ENCODE data around the gene ADAM12.

The ADAM12 gene

GRCh38 chr10:126270111-126270510 is 118.2 kb downstream of the ADAM12 start:
- DNase-seq, result peak; percentile 75 to 86
- Histone ChIP-seq H3K4me2 (ENCODE audit: low read length) (no peak overlapping the region), H3K4ac (ENCODE audit: low read depth, low read length) (no peak overlapping the region), H3K14ac (ENCODE audit: low read length) (no peak overlapping the region), H2BK12ac (ENCODE audit: low read length) (no peak overlapping the region), H4K91ac (ENCODE audit: low read depth, low read length) (no peak overlapping the region), H3K9me3 (ENCODE audit: insufficient read depth, low read depth, low read length) (peaks cover 4% of the 10 kb centered on the region), H2AK5ac (ENCODE audit: low read length) (no peak overlapping the region), H3K27ac (ENCODE audit: low read depth, low read length) (no peak overlapping the region), H4K12ac (ENCODE audit: low read depth, low read length) (no peak overlapping the region), H3K36me3 (ENCODE audit: control insufficient read depth in 1 of 2, insufficient read depth in 2 of 2, low read length in 2 of 2) (no peaks in the 10 kb centered on the region), H2BK5ac (ENCODE audit: low read depth, low read length, poor library complexity) (no peak overlapping the region), H3K4me1 (ENCODE audit: control insufficient read depth in 1 of 2, insufficient read depth in 2 of 2, low read length in 2 of 2) (no peaks in the 10 kb centered on the region), H4K8ac (ENCODE audit: low read depth, low read length) (no peak overlapping the region), H3K18ac (ENCODE audit: low read length) (no peak overlapping the region), H3K79me2 (ENCODE audit: control insufficient read depth, insufficient read depth, low read length, poor library complexity) (no peaks in the 10 kb centered on the region), H3K9ac (ENCODE audit: low read length) (no peak overlapping the region), H3K23ac (ENCODE audit: low read length) (no peak overlapping the region), H3K4me3 (ENCODE audit: low read depth, low read length) (no peak overlapping the region), H2BK120ac (ENCODE audit: insufficient read depth, low read length, poor library complexity) (no peak overlapping the region), H3K79me1 (ENCODE audit: low read length) (no peaks in the 10 kb centered on the region), H2AFZ (ENCODE audit: insufficient read depth, low read length, poor library complexity) (no peak overlapping the region), H3K27me3 (ENCODE audit: insufficient read depth, low read length) (no peaks in the 10 kb centered on the region)
- no CpG with 5 or more reads among the region's 5 CpGs for WGBS (ENCODE audit: extremely low coverage, insufficient coverage, insufficient read length)

- Histone ChIP-seq H2BK120ac (ENCODE audit: insufficient read depth, low read length, poor library complexity) (no peak overlapping the region), H3K36me3 (ENCODE audit: control insufficient read depth in 1 of 2, insufficient read depth in 2 of 2, low read length in 2 of 2) (no peaks in the 10 kb centered on the region)
- 100% methylated on average over 1 of the region's 12 CpGs for WGBS (ENCODE audit: extremely low coverage, insufficient coverage, insufficient read length)
These were observed 120.0 kb downstream of the ADAM12 start for GRCh38 chr10:126268013-126268920.

DNA sequence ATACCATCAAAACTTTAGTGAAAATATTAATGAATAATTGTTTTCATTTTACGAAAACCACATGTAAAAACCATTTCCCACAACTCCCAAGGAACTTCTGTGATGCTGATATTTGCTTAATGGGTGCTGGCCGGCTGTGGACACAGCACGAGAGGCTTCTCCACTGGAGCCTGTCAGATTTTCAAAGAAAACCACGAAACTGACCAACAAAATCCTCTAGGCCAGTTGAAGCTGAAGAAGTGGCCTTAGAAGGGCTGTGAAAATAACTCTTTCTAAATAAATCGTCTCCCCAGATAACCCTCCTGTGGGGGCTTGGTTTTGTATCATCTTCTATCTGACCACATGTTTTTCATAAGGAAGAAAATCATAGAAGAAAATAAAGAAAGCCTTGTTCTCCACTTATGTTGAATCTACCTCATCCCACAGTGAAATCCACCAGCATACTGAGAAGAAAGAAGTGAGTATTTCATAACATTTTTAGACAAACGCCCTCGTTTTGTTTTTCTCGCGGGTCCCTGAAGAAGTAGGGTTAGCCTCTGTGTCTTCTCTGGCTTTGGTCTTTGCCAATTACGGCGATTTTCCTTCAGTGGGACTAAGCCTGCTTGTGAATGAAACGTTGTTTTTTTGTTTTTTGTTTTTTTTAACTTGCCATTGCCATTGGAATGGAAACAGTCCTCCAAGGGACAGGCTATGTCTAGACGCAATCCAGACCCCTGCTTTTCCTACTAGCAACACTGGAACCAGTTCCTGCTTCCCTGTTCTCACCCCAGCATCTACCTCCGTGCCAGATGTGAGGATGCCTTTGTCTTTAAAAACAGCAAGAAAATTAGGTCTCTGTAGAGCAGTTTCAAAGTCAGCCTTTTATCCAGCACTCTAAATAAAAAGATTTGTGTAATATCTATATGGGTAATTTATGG is 123.9 kb downstream of the ADAM12 start:
- no peaks in the 10 kb centered on the region for H3K79me2 ChIP-seq (ENCODE audit: control insufficient read depth, insufficient read depth, low read length, poor library complexity)
- H3K23ac ChIP-seq (ENCODE audit: low read length), result no peak overlapping the region
- no peaks in the 10 kb centered on the region for H3K79me1 ChIP-seq (ENCODE audit: low read length)
- H3K36me3 ChIP-seq (ENCODE audit: control insufficient read depth in 1 of 2, insufficient read depth in 2 of 2, low read length in 2 of 2), result no peaks in the 10 kb centered on the region
- H3K18ac ChIP-seq (ENCODE audit: low read length), result no peak overlapping the region
- no peak overlapping the region for H3K27ac ChIP-seq (ENCODE audit: low read depth, low read length)
- H3K4ac ChIP-seq (ENCODE audit: low read depth, low read length), result no peak overlapping the region
- H3K9ac ChIP-seq (ENCODE audit: low read length), result no peak overlapping the region
- no peak overlapping the region for H2AK5ac ChIP-seq (ENCODE audit: low read length)
- no peak overlapping the region for H2BK12ac ChIP-seq (ENCODE audit: low read length)
- H4K12ac ChIP-seq (ENCODE audit: low read depth, low read length), result no peak overlapping the region
- DNase-seq, result no peak
- H3K4me1 ChIP-seq (ENCODE audit: control insufficient read depth in 1 of 2, insufficient read depth in 2 of 2, low read length in 2 of 2), result peaks cover 0 to 2% of the 10 kb centered on the region in 2 experiments
- H4K91ac ChIP-seq (ENCODE audit: low read depth, low read length), result no peak overlapping the region
- no peaks in the 10 kb centered on the region for H3K27me3 ChIP-seq (ENCODE audit: insufficient read depth, low read length)
- no peak overlapping the region for H4K8ac ChIP-seq (ENCODE audit: low read depth, low read length)
- no peak overlapping the region for H3K4me2 ChIP-seq (ENCODE audit: low read length)
- H2AFZ ChIP-seq (ENCODE audit: insufficient read depth, low read length, poor library complexity), result no peak overlapping the region
- whole genome bisulfite sequencing (ENCODE audit: extremely low coverage, insufficient coverage, insufficient read length), result no CpG with 5 or more reads among the region's 14 CpGs
- no peak overlapping the region for H3K14ac ChIP-seq (ENCODE audit: low read length)
- H2BK5ac ChIP-seq (ENCODE audit: low read depth, low read length, poor library complexity), result no peak overlapping the region
- no peak overlapping the region for H3K4me3 ChIP-seq (ENCODE audit: low read depth, low read length)
- peaks cover 4% of the 10 kb centered on the region for H3K9me3 ChIP-seq (ENCODE audit: insufficient read depth, low read depth, low read length)
- H2BK120ac ChIP-seq (ENCODE audit: insufficient read depth, low read length, poor library complexity), result no peak overlapping the region

More at GRCh38 chr10:126268013-126268920, 120.0 kb downstream of the ADAM12 start:
- Histone ChIP-seq H3K4me2 (ENCODE audit: low read length) (no peak overlapping the region), H3K79me2 (ENCODE audit: control insufficient read depth, insufficient read depth, low read length, poor library complexity) (no peaks in the 10 kb centered on the region), H2BK5ac (ENCODE audit: low read depth, low read length, poor library complexity) (no peak overlapping the region), H3K18ac (ENCODE audit: low read length) (no peak overlapping the region), H3K4me3 (ENCODE audit: low read depth, low read length) (no peak overlapping the region), H3K4me1 (ENCODE audit: control insufficient read depth in 1 of 2, insufficient read depth in 2 of 2, low read length in 2 of 2) (peaks cover 0 to 2% of the 10 kb centered on the region in 2 experiments), H2AFZ (ENCODE audit: insufficient read depth, low read length, poor library complexity) (no peak overlapping the region), H2AK5ac (ENCODE audit: low read length) (no peak overlapping the region), H3K79me1 (ENCODE audit: low read length) (no peaks in the 10 kb centered on the region), H4K91ac (ENCODE audit: low read depth, low read length) (no peak overlapping the region), H3K14ac (ENCODE audit: low read length) (no peak overlapping the region), H4K8ac (ENCODE audit: low read depth, low read length) (no peak overlapping the region), H3K23ac (ENCODE audit: low read length) (no peak overlapping the region), H3K9ac (ENCODE audit: low read length) (no peak overlapping the region), H3K27me3 (ENCODE audit: insufficient read depth, low read length) (no peaks in the 10 kb centered on the region), H3K9me3 (ENCODE audit: insufficient read depth, low read depth, low read length) (peaks cover 4% of the 10 kb centered on the region), H3K27ac (ENCODE audit: low read depth, low read length) (no peak overlapping the region), H4K12ac (ENCODE audit: low read depth, low read length) (no peak overlapping the region), H2BK12ac (ENCODE audit: low read length) (no peak overlapping the region), H3K4ac (ENCODE audit: low read depth, low read length) (no peak overlapping the region)
- DNase-seq, result no peak

GRCh38 chr10:126263006-126263676 is 125.1 kb downstream of the ADAM12 start:
- no peak overlapping the region for H3K4me3 ChIP-seq (ENCODE audit: low read depth, low read length)
- no peak overlapping the region for H4K12ac ChIP-seq (ENCODE audit: low read depth, low read length)
- no peak for DNase-seq
- H3K79me1 ChIP-seq (ENCODE audit: low read length), result no peaks in the 10 kb centered on the region
- no peak overlapping the region for H3K23ac ChIP-seq (ENCODE audit: low read length)
- no peaks in the 10 kb centered on the region for H3K36me3 ChIP-seq (ENCODE audit: control insufficient read depth in 1 of 2, insufficient read depth in 2 of 2, low read length in 2 of 2)
- no peak overlapping the region for H3K18ac ChIP-seq (ENCODE audit: low read length)
- no peak overlapping the region for H3K4me2 ChIP-seq (ENCODE audit: low read length)
- H3K9me3 ChIP-seq (ENCODE audit: insufficient read depth, low read depth, low read length), result peaks cover 4% of the 10 kb centered on the region
- no peak overlapping the region for H2BK5ac ChIP-seq (ENCODE audit: low read depth, low read length, poor library complexity)
- H3K79me2 ChIP-seq (ENCODE audit: control insufficient read depth, insufficient read depth, low read length, poor library complexity), result no peaks in the 10 kb centered on the region
- H3K4ac ChIP-seq (ENCODE audit: low read depth, low read length), result no peak overlapping the region
- H2BK12ac ChIP-seq (ENCODE audit: low read length), result peak overlapping the region; percentile 47
- no peaks in the 10 kb centered on the region for H3K27me3 ChIP-seq (ENCODE audit: insufficient read depth, low read length)
- H3K4me1 ChIP-seq (ENCODE audit: control insufficient read depth in 1 of 2, insufficient read depth in 2 of 2, low read length in 2 of 2), result peaks cover 0 to 2% of the 10 kb centered on the region in 2 experiments
- H2AFZ ChIP-seq (ENCODE audit: insufficient read depth, low read length, poor library complexity), result no peak overlapping the region
- no peak overlapping the region for H3K14ac ChIP-seq (ENCODE audit: low read length)
- H4K91ac ChIP-seq (ENCODE audit: low read depth, low read length), result no peak overlapping the region
- WGBS (ENCODE audit: extremely low coverage, insufficient coverage, insufficient read length), result no CpG with 5 or more reads among the region's 4 CpGs
- H2AK5ac ChIP-seq (ENCODE audit: low read length), result no peak overlapping the region
- H3K27ac ChIP-seq (ENCODE audit: low read depth, low read length), result no peak overlapping the region
- no peak overlapping the region for H3K9ac ChIP-seq (ENCODE audit: low read length)
- no peak overlapping the region for H4K8ac ChIP-seq (ENCODE audit: low read depth, low read length)
- no peak overlapping the region for H2BK120ac ChIP-seq (ENCODE audit: insufficient read depth, low read length, poor library complexity)

Measured in trophoblast cell (in vitro differentiated cells and primary cell).